K562 (cell line): ENCODE measurements around the gene ITSN1. TPM values are rescaled to one million over a fixed set of nuclear protein-coding genes. Genes with fewer than 3 reads are reported as not detected.
A peak's percentile ranks its signal among the peaks of the same experiment; 100 is the strongest.

Experiments used
- ATF3 ChIP-seq, 2 experiments: fragments of 450-650 bp in 1 of 2; sonication (generic) in 1 of 2; formaldehyde crosslinking in 1 of 2; IDR thresholded peaks in 1 of 2; conservative IDR thresholded peaks in 1 of 2; 2 replicates each; pipeline versions ENCODE4 v1.6.1 to v1.8.1; 2016 to 2023; ENCODE audit warnings: mild to moderate bottlenecking in 2 of 2, moderate library complexity in 2 of 2, inconsistent platforms in 1 of 2, missing genetic modification reagents in 1 of 2
- BRD4 ChIP-seq: fragments of 200-600 bp; sonication (generic); IDR thresholded peaks from 2 replicates; pipeline ENCODE4 v1.6.1; 2017; ENCODE audit warnings: inconsistent platforms
- COPS2 ChIP-seq: fragments of 450-650 bp; conservative IDR thresholded peaks from 2 replicates; pipeline ENCODE4 v1.6.1; 2016; ENCODE audit warnings: mild to moderate bottlenecking, moderate library complexity
- DNMT1 ChIP-seq: fragments of 450-650 bp; IDR thresholded peaks from 2 replicates; pipeline ENCODE4 v1.6.1; 2016; ENCODE audit warnings: antibody characterized with exemption, mild to moderate bottlenecking
- FOXJ2 ChIP-seq: fragments of 200-800 bp; sonication (Bioruptor generic); IDR thresholded peaks from 2 replicates; pipeline ENCODE4 v1.6.1; 2016; ENCODE audit warnings: missing genetic modification characterization, missing compliant biosample characterization
- FOXM1 ChIP-seq, 2 experiments: fragments of 450-650 bp in 1 of 2; sonication (generic) in 1 of 2; formaldehyde crosslinking in 1 of 2; IDR thresholded peaks; 2 replicates each; pipeline versions ENCODE4 v1.6.1 to v1.9.0; 2017 to 2022; ENCODE audit warnings: low read depth in 2 of 2, mild to moderate bottlenecking in 2 of 2, missing genetic modification reagents in 1 of 2, moderate library complexity in 1 of 2
- GABPB2 ChIP-seq: fragments of 250-450 bp; sonication (Bioruptor Pico); conservative IDR thresholded peaks from 2 replicates; pipeline ENCODE4 v1.5.1; 2021; ENCODE audit warnings: mild to moderate bottlenecking
- GTF2A2 ChIP-seq: IDR thresholded peaks from 2 replicates; pipeline ENCODE4 v1.6.1; 2016; ENCODE audit warnings: mild to moderate bottlenecking, missing genetic modification characterization, missing compliant biosample characterization
- HDAC1 ChIP-seq, 2 experiments: fragments of 450-650 bp; IDR thresholded peaks; 2 replicates each; pipeline ENCODE4 v1.6.1; 2016 to 2017; ENCODE audit warnings: inconsistent platforms in 1 of 2, mild to moderate bottlenecking in 1 of 2, moderate library complexity in 1 of 2
- HDAC3 ChIP-seq: fragments of 450-650 bp; IDR thresholded peaks from 2 replicates; pipeline ENCODE4 v1.6.1; 2018; ENCODE audit warnings: borderline replicate concordance, mild to moderate bottlenecking, moderate library complexity; ENCODE audit not compliant: partially characterized antibody
- MCM7 ChIP-seq, 2 experiments: fragments of 450-650 bp; IDR thresholded peaks; 2 replicates each; pipeline ENCODE4 v1.6.1; 2016 to 2018
- MTA1 ChIP-seq: fragments of 450-650 bp; IDR thresholded peaks from 2 replicates; pipeline ENCODE4 v1.6.1; 2017; ENCODE audit warnings: borderline replicate concordance
- MXI1 ChIP-seq: IDR thresholded peaks from 2 replicates; pipeline ENCODE4 v1.6.1; 2011; ENCODE audit warnings: low read depth, mild to moderate bottlenecking, improper control_type of control experiment, low read length
- NFIX ChIP-seq: fragments of 250-450 bp; sonication (Bioruptor Pico); IDR thresholded peaks from 2 replicates; pipeline ENCODE4 v1.4.0; 2020; ENCODE audit warnings: low read depth, mild to moderate bottlenecking, moderate library complexity
- NR2F6 ChIP-seq: fragments of 450-650 bp; formaldehyde crosslinking; IDR thresholded peaks from 2 replicates; pipeline ENCODE4 v1.4.0; 2020; ENCODE audit warnings: mild to moderate bottlenecking
- PHTF2 ChIP-seq: fragments of 250-450 bp; sonication (Bioruptor Pico); IDR thresholded peaks from 2 replicates; pipeline ENCODE4 v1.5.0; 2021; ENCODE audit warnings: mild to moderate bottlenecking
- RBM34 ChIP-seq: fragments of 200-400 bp; formaldehyde crosslinking; IDR thresholded peaks from 2 replicates; pipeline ENCODE4 v1.6.1; 2018; ENCODE audit warnings: low read length, borderline replicate concordance; ENCODE audit not compliant: insufficient read depth
- SMARCA4 ChIP-seq: fragments of 450-650 bp; IDR thresholded peaks from 2 replicates; pipeline ENCODE4 v1.6.1; 2016
- SOX6 ChIP-seq: fragments of 450-650 bp; IDR thresholded peaks from 2 replicates; pipeline ENCODE4 v1.6.1; 2014; ENCODE audit warnings: mild to moderate bottlenecking
- TEAD1 ChIP-seq, 2 experiments: fragments of 450-650 bp in 1 of 2; sonication (generic) in 1 of 2; formaldehyde crosslinking; IDR thresholded peaks; 2 replicates each; pipeline versions ENCODE4 v1.4.0 to v1.8.0; 2020 to 2022; ENCODE audit warnings: mild to moderate bottlenecking in 2 of 2, missing genetic modification reagents in 1 of 2
- THAP7 ChIP-seq: fragments of 250-450 bp; sonication (Bioruptor Pico); IDR thresholded peaks from 2 replicates; pipeline ENCODE4 v1.5.0; 2021
- ZNF589 ChIP-seq: fragments of 200-800 bp; sonication (Bioruptor generic); IDR thresholded peaks from 2 replicates; pipeline ENCODE4 v1.6.1; 2016; ENCODE audit warnings: low read depth, missing genetic modification characterization, missing compliant biosample characterization
- ZNF639 ChIP-seq, 2 experiments: fragments of 200-800 bp in 1 of 2; sonication (Bioruptor generic) in 1 of 2; sonication (generic) in 1 of 2; formaldehyde crosslinking in 1 of 2; IDR thresholded peaks in 1 of 2; conservative IDR thresholded peaks in 1 of 2; 2 replicates each; pipeline versions ENCODE4 v1.5.0 to v1.6.1; 2016 to 2020; ENCODE audit warnings: missing compliant biosample characterization in 1 of 2, missing genetic modification characterization in 1 of 2, missing genetic modification reagents in 1 of 2
- ZNF717 ChIP-seq: fragments of 250-450 bp; sonication (Bioruptor Pico); IDR thresholded peaks from 2 replicates; pipeline ENCODE4 v1.5.0; 2021
- polyA plus RNA-seq, 8 experiments: library from polyadenylated mRNA; depleted of rRNA in 4 of 8; stranded (reverse) in 5 of 8; unstranded in 3 of 8; fragments of >200 nt; fragmentation: Nextera tagmentation in 2 of 8; fragmentation: Illumina TruSeq in 1 of 8; extraction: Ambion mirVana in 2 of 8; extraction: Trizol in 1 of 8; gene quantifications; 2 replicates each; pipeline versions ENCODE4 v1.2.1 to v1.2.3, GENCODE V29; 2011 to 2014; ENCODE audit warnings: inconsistent platforms in 1 of 8, missing spikeins in 1 of 8
- total RNA-seq, 7 experiments: library from RNA; depleted of rRNA in 6 of 7; stranded (reverse); fragments of >200 nt in 6 of 7; fragmentation: Illumina TruSeq in 2 of 7; extraction: Trizol in 2 of 7; gene quantifications; 2 replicates each; pipeline versions ENCODE4 v1.2.1 to v1.2.3, GENCODE V29; 2011 to 2021; ENCODE audit warnings: low replicate concordance in 1 of 7
- TF ChIP-seq, protein P1 (sequence below): fragments of 450-650 bp; IDR thresholded peaks from 2 replicates; pipeline ENCODE4 v1.6.1; 2016; ENCODE audit warnings: mild to moderate bottlenecking

Gene ITSN1
- total and polyA plus RNA-seq, 9 of the 15 experiments (the other 6 are each of a cell fraction or from before 2014, with no cell fraction given), result 1.1 to 12.6 (median 4.8) TPM

DNA sequence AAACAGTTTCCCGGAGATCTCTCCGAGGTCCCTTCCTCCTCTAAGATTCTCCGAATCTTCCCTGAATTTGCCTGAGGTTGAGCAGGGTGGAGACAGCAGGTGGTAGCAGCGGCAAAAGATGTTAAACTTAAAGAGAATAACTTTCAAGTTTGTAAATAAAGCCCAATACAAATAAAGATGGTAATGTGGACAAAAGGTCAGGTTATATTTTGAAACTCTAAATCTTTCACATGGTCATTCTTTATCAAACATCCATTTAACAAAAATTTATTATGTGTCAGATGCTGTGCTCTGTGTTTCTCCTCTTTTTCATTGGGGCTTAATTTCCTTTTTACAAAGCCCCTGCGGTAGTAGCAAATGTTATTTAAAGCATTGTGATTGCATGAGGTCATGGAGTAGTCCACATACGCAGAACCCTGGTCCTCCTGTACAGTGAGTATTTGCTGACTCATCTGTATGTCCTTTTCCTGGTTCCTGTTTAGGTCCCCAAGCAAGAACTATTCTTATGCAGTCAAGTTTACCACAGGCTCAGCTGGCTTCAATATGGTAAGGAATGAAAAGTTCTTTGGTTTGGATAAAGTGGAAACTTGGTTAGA is 119.2 kb downstream of the ITSN1 start (continued):
- TF ChIP-seq MXI1, result no peak
- no peak for TF ChIP-seq NR2F6 (CRISPR knock-in tag)
- no peak for TF ChIP-seq THAP7 (CRISPR knock-in tag)
- TF ChIP-seq TEAD1 (CRISPR knock-in tag; IDR thresholded peaks at IDR 0.05), result peak; percentile 81 to 87
- TF ChIP-seq ZNF589 (CRISPR knock-in tag), result peak; percentile 73; the same call in 1 of the 2 replicates
- TF ChIP-seq RBM34, result no peak
- TF ChIP-seq DNMT1, result no peak
- no peak for TF ChIP-seq BRD4
- TF ChIP-seq ZNF639 (CRISPR knock-in tag; conservative IDR thresholded peaks at IDR 0.05 in 1 of 2, IDR thresholded peaks at IDR 0.05 in 1 of 2), result no peak
- TF ChIP-seq HDAC1 (IDR thresholded peaks at IDR 0.05), result no peak
- TF ChIP-seq GABPB2, result no peak
- TF ChIP-seq FOXM1 (IDR thresholded peaks at IDR 0.05; ENCODE audit: low read depth), result peak; percentile 7; the same call in 1 of the 2 replicates
- TF ChIP-seq FOXM1 (CRISPR knock-in tag; IDR thresholded peaks at IDR 0.05; ENCODE audit: low read depth), result no peak
- peak; percentile 82 for TF ChIP-seq SMARCA4
- TF ChIP-seq PHTF2, result no peak
- no peak for TF ChIP-seq NFIX
- peak; percentile 22; the same call in 1 of the 2 replicates for TF ChIP-seq SOX6
- no peak for TF ChIP-seq FOXJ2 (tag)
- TF ChIP-seq, protein P1, sequence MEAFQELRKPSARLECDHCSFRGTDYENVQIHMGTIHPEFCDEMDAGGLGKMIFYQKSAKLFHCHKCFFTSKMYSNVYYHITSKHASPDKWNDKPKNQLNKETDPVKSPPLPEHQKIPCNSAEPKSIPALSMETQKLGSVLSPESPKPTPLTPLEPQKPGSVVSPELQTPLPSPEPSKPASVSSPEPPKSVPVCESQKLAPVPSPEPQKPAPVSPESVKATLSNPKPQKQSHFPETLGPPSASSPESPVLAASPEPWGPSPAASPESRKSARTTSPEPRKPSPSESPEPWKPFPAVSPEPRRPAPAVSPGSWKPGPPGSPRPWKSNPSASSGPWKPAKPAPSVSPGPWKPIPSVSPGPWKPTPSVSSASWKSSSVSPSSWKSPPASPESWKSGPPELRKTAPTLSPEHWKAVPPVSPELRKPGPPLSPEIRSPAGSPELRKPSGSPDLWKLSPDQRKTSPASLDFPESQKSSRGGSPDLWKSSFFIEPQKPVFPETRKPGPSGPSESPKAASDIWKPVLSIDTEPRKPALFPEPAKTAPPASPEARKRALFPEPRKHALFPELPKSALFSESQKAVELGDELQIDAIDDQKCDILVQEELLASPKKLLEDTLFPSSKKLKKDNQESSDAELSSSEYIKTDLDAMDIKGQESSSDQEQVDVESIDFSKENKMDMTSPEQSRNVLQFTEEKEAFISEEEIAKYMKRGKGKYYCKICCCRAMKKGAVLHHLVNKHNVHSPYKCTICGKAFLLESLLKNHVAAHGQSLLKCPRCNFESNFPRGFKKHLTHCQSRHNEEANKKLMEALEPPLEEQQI, result peak; percentile 79
- peak; percentile 92 for TF ChIP-seq ATF3 (IDR thresholded peaks at IDR 0.05)
- no peak for TF ChIP-seq ATF3 (CRISPR knock-in tag; conservative IDR thresholded peaks at IDR 0.05)
- no peak for TF ChIP-seq ZNF717 (CRISPR knock-in tag)
- peak; percentile 54 for TF ChIP-seq HDAC3
- no peak for TF ChIP-seq MCM7 (IDR thresholded peaks at IDR 0.05)
- TF ChIP-seq COPS2, result no peak
- no peak for TF ChIP-seq GTF2A2 (tag)
- 0 out of 2 replicates have a peak, but pooled peaks have one; percentile 48 for TF ChIP-seq MTA1
